Brain microvascular endothelial cell (primary cell): ENCODE results near the gene ELF4.

ENCODE experiments used
- DNase-seq: peaks from one replicate; pipeline ENCODE4 v3.0.0-alpha.2; 2020
- H3K27ac ChIP-seq: fragments of 250-450 bp; sonication (Bioruptor Pico); 2 replicates; pipeline ENCODE4 v1.5.1; 2020; ENCODE audit warnings: mild to moderate bottlenecking, moderate library complexity
- H3K27me3 ChIP-seq: fragments of 250-450 bp; sonication (Bioruptor Pico); replicated peaks from 2 replicates; pipeline ENCODE4 v1.5.1; 2020; ENCODE audit warnings: mild to moderate bottlenecking
- H3K36me3 ChIP-seq: fragments of 250-450 bp; sonication (Bioruptor Pico); replicated peaks from 2 replicates; pipeline ENCODE4 v1.5.1; 2020; ENCODE audit warnings: mild to moderate bottlenecking
- H3K4me3 ChIP-seq: 2 replicates; pipeline ENCODE4 v1.5.1; 2011; ENCODE audit warnings: low read depth, mild to moderate bottlenecking, control low read depth, low read length, moderate library complexity
- CTCF ChIP-seq: IDR thresholded peaks from 2 replicates; pipeline ENCODE4 v1.5.1; 2011; ENCODE audit warnings: low read depth, mild to moderate bottlenecking, moderate library complexity, low read length, control low read depth, inconsistent platforms; ENCODE audit errors: missing control alignments
- in situ Hi-C: cut with HindIII; loops from 2 replicates; pipeline ENCODE4 v1.10.0; 2017; ENCODE audit warnings: low sequenced_read_pairs, low pct_ligation_motif_present

The ELF4 gene

DNA sequence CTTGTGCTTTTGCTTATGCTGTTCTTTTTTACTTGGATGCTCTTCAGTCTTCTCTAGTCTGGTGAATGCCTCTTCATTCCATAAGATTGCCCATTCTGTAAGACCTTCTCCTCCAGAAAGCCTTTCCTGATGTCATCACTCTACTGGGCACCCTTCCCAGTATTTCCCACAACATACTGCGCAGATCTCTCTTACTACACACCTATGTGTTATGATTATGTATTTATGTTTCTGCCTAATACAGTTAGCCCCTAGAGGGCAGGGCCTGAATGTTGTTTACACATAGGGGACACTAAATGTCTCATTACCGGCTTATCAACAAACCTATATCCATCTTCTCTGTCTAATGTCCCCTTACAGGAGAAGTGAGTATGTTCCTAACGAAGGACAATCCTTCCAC lies 34.2 kb upstream of the ELF4 start:
- Histone ChIP-seq H3K27ac (no peak overlapping the region), H3K27me3 (no peaks in the 10 kb centered on the region), H3K36me3 (no peaks in the 10 kb centered on the region), H3K4me3 (no peak overlapping the region)
- TF ChIP-seq CTCF: peak; percentile 13
- DNase-seq: no peak
- in situ Hi-C loops: no loop called here

DNA sequence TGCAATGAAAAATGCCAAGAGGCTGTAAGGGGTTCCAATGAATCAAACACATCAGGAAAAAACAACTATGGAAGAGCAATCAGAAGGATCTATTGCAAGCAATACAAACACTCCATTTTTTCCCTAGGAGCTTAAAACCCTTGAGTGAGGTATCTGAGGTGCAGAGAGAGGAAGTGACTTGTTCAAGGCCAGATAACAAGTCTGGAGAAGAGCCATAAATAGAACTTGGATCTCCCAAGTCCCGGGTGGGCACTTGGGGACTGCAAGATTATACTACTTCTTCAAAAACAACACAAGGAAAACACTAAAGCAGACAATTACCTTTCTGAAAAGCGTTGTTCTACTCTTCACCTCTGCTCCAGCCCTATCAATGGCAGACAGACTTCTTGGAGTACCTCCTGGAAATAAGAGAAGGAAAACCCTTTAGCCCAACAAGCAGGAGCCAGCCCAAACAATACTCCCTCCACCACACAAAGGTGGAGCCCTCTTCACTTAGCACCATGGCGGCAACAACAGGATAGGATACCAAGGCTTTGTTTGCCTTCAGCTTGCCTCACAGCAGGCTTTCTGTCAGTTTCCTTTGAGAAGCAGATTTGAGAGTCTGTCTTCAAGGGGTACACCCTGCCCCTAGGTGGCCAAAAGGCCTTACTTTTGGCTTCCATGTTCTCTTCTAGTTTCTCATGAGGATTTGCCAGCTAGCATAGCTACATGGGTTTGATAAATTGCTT lies 29.3 kb upstream of the ELF4 start:
- in situ Hi-C loops: no loop called here
- no peak for TF ChIP-seq CTCF

DNA sequence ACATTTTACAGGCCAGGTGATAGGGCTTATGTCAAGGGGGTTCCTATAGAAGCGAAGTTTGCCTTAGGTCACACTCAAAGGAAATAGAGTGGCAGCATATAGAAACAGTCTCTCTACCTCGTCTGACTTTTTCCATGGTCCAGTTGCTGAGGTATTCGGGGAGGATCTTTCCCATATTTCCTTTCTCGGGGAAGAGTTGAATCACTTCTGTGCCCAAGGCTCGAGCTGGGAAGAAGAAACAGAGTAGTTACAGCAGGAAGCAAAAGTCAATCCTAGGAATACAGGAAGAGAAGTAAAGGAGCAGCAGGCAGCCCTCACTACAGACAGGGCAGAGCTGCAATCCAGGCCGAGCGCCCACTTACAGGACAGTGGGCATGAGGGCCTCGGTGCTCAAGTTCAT lies 26.7 kb upstream of the ELF4 start:
- no peak overlapping the region for H3K4me3 ChIP-seq
- no peaks in the 10 kb centered on the region for H3K27me3 ChIP-seq
- in situ Hi-C loops: no loop called here
- H3K27ac ChIP-seq: no peak overlapping the region
- no peak for DNase-seq
- H3K36me3 ChIP-seq: peaks cover 7% of the 10 kb centered on the region
- no peak for TF ChIP-seq CTCF

More for the DNA sequence above, 29.3 kb upstream of the ELF4 start:
- DNase-seq: no peak
- H3K27me3 ChIP-seq: no peaks in the 10 kb centered on the region
- no peak overlapping the region for H3K4me3 ChIP-seq
- H3K27ac ChIP-seq: no peak overlapping the region
- peaks cover 7% of the 10 kb centered on the region for H3K36me3 ChIP-seq

DNA sequence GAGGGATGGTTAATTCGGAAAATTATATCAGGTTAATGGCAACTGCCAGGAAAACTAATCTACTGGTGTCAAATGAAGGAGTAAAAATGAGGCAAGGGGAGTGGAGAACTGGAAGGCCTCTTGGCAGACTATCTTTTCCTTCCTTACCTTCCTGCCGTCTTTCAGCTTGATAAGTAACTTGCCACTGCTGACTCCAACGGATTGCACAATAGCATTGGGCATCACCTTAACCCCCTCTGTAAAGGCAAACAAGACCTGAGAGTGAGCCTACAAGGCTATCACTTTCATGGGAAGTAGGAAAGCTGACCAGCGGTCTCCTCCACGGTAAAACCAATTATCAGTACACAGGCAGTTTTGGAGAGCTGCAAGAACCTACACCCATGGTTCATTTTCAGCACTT lies 26.2 kb upstream of the ELF4 start:
- Histone ChIP-seq H3K36me3 (peaks cover 7% of the 10 kb centered on the region), H3K27ac (no peak overlapping the region), H3K27me3 (no peaks in the 10 kb centered on the region), H3K4me3 (no peak overlapping the region)
- DNase-seq: no peak
- TF ChIP-seq CTCF: no peak
- in situ Hi-C loops: no loop called here

- no peaks in the 10 kb centered on the region for H3K36me3 ChIP-seq
- DNase-seq: no peak
- no peaks in the 10 kb centered on the region for H3K27me3 ChIP-seq
- no peak for TF ChIP-seq CTCF
- H3K27ac ChIP-seq: no peak overlapping the region
- in situ Hi-C loops: no loop called here
- H3K4me3 ChIP-seq: no peak overlapping the region
Observed at GRCh38 chrX:130130990-130131389, 20.7 kb upstream of the ELF4 start.
